ENCODE measurements around the gene MRPL21. TPM values are rescaled to one million over a fixed set of nuclear protein-coding genes. Genes with fewer than 3 reads are reported as not detected.

MRPL21 gene
- total RNA-seq, 4 donors from 2014 or later = 40.4 to 70.0 (median 52.8) TPM

- Histone ChIP-seq H3K27me3 (peaks cover 27% of the 10 kb centered on the region), H3K4me3 (peak overlapping the region in 1 of 2 donors; percentile 51), H3K9me3 (no peaks in the 10 kb centered on the region), H3K36me3 (no peaks in the 10 kb centered on the region), H3K27ac (peak overlapping the region in 1 of 4 donors; percentile 74), H3K4me1 (peaks cover 0 to 33% (median 4%) of the 10 kb centered on the region in 3 donors)
- TF ChIP-seq EP300 (IDR thresholded peaks at IDR 0.05) (no peak), CTCF (IDR thresholded peaks at IDR 0.05) (no peak), POLR2A (IDR thresholded peaks at IDR 0.05) (no peak), POLR2AphosphoS5 (IDR thresholded peaks at IDR 0.05) (no peak)
- ATAC-seq = no peak
- 8 to 33% methylated on average over 14 to 25 of the region's 42 CpGs for WGBS, 2 donors (ENCODE audit: low coverage in 1 of 2)
Observed at GRCh38 chr11:68854273-68854958, 49.2 kb downstream of the MRPL21 start.

GRCh38 chr11:68852628-68853027, 51.0 kb downstream of the MRPL21 start:
- TF ChIP-seq POLR2AphosphoS5 (IDR thresholded peaks at IDR 0.05) = no peak
- no peak for TF ChIP-seq EP300 (IDR thresholded peaks at IDR 0.05)
- Histone ChIP-seq H3K27ac (no peak overlapping the region), H3K4me3 (no peak overlapping the region), H3K4me1 (peaks cover 0 to 33% (median 4%) of the 10 kb centered on the region in 3 donors), H3K9me3 (no peaks in the 10 kb centered on the region), H3K36me3 (no peaks in the 10 kb centered on the region), H3K27me3 (peaks cover 27% of the 10 kb centered on the region)
- 69 to 83% methylated on average over 8 of the region's 8 CpGs for WGBS, 2 donors (ENCODE audit: low coverage in 1 of 2)
- no peak for ATAC-seq

GRCh38 chr11:68848429-68848828, 55.2 kb downstream of the MRPL21 start:
- ATAC-seq = no peak
- Histone ChIP-seq H3K9me3 (no peaks in the 10 kb centered on the region), H3K4me1 (peaks cover 0 to 25% (median 7%) of the 10 kb centered on the region in 3 donors), H3K27ac (no peak overlapping the region), H3K4me3 (no peak overlapping the region), H3K36me3 (no peaks in the 10 kb centered on the region), H3K27me3 (peaks cover 10% of the 10 kb centered on the region)
- TF ChIP-seq POLR2A (IDR thresholded peaks at IDR 0.05) = no peak
- 74 to 83% methylated on average over 12 to 15 of the region's 15 CpGs for WGBS, 2 donors (ENCODE audit: low coverage in 1 of 2)

GRCh38 chr11:68847395-68847794, 56.2 kb downstream of the MRPL21 start:
- 51 to 66% methylated on average over 3 to 4 of the region's 4 CpGs for WGBS, 2 donors (ENCODE audit: low coverage in 1 of 2)

GRCh38 chr11:68845351-68846002, 58.2 kb downstream of the MRPL21 start:
- ATAC-seq = peak; percentile 34
- peaks cover 0 to 49% (median 12%) of the 10 kb centered on the region in 3 donors for H3K4me1 ChIP-seq
- 73 to 75% methylated on average over 12 to 13 of the region's 18 CpGs for WGBS, 2 donors (ENCODE audit: low coverage in 1 of 2)

More at GRCh38 chr11:68847395-68847794, 56.2 kb downstream of the MRPL21 start:
- ATAC-seq = no peak
- no peak for TF ChIP-seq POLR2A (IDR thresholded peaks at IDR 0.05)
- TF ChIP-seq CTCF (IDR thresholded peaks at IDR 0.05) = no peak
- no peak for TF ChIP-seq EP300 (IDR thresholded peaks at IDR 0.05)
- TF ChIP-seq POLR2AphosphoS5 (IDR thresholded peaks at IDR 0.05) = no peak
- Histone ChIP-seq H3K4me3 (no peak overlapping the region), H3K27me3 (no peaks in the 10 kb centered on the region), H3K27ac (no peak overlapping the region), H3K9me3 (no peaks in the 10 kb centered on the region), H3K4me1 (peaks cover 0 to 36% (median 12%) of the 10 kb centered on the region in 3 donors), H3K36me3 (no peaks in the 10 kb centered on the region)

More at GRCh38 chr11:68845351-68846002, 58.2 kb downstream of the MRPL21 start:
- no peaks in the 10 kb centered on the region for H3K36me3 ChIP-seq
- no peak for TF ChIP-seq CTCF (IDR thresholded peaks at IDR 0.05)
- TF ChIP-seq EP300 (IDR thresholded peaks at IDR 0.05) = no peak
- TF ChIP-seq POLR2A (IDR thresholded peaks at IDR 0.05) = no peak
- TF ChIP-seq POLR2AphosphoS5 (IDR thresholded peaks at IDR 0.05) = no peak
- H3K27me3 ChIP-seq = no peaks in the 10 kb centered on the region
- H3K27ac ChIP-seq = peak overlapping the region in 3 of 4 donors; percentile 16 to 98 (median 54)
- no peak overlapping the region for H3K4me3 ChIP-seq
- H3K9me3 ChIP-seq = no peaks in the 10 kb centered on the region

All from gastroesophageal sphincter (tissue), 4 donors.